IPS-11a (cell line): ENCODE data around the gene SIAH1.
A peak's percentile ranks its signal among the peaks of the same experiment; 100 is the strongest.
"Not testable (repeated sequence)": the region's sequence is repeated elsewhere in the genome, so short reads cannot be mapped to it uniquely, and the experiment has no call there.

Experiments
- H3K4me3 ChIP-seq: one replicate; pipeline ENCODE4 v1.5.1; 2013; ENCODE audit warnings: low read depth, low read length, control low read depth

Gene SIAH1

GRCh38 chr16:48367441-48368049, 17.7 kb downstream of the SIAH1 start:
- no peak overlapping the region for H3K4me3 ChIP-seq

GRCh38 chr16:48366165-48367093, 18.8 kb downstream of the SIAH1 start:
- H3K4me3 ChIP-seq = peak overlapping the region; percentile 68

- peak overlapping the region; percentile 68 for H3K4me3 ChIP-seq
Measured at GRCh38 chr16:48365601-48366164, 19.5 kb downstream of the SIAH1 start.

- peak overlapping the region; percentile 56 for H3K4me3 ChIP-seq
Measured at GRCh38 chr16:48365025-48365600, 20.1 kb downstream of the SIAH1 start.

GRCh38 chr16:48361540-48362144, 23.6 kb downstream of the SIAH1 start:
- H3K4me3 ChIP-seq = no peak overlapping the region

- no peak overlapping the region for H3K4me3 ChIP-seq
Measured at GRCh38 chr16:48361012-48361411, 24.2 kb downstream of the SIAH1 start.

GRCh38 chr16:48359983-48360382, 25.2 kb downstream of the SIAH1 start:
- H3K4me3 ChIP-seq = no peak overlapping the region

GRCh38 chr16:48358419-48358818, 26.8 kb downstream of the SIAH1 start:
- H3K4me3 ChIP-seq = no peak overlapping the region

- no peak overlapping the region for H3K4me3 ChIP-seq
Measured at GRCh38 chr16:48356633-48357376, 28.4 kb downstream of the SIAH1 start.

- H3K4me3 ChIP-seq = no peak overlapping the region
Measured at GRCh38 chr16:48354877-48355855, 30.0 kb downstream of the SIAH1 start.

- not testable (repeated sequence) for H3K4me3 ChIP-seq
Measured at GRCh38 chr16:48354385-48354784, 30.8 kb downstream of the SIAH1 start.

- H3K4me3 ChIP-seq = no peak overlapping the region
Measured at GRCh38 chr16:48353565-48354163, 31.5 kb downstream of the SIAH1 start.

GRCh38 chr16:48352648-48353390, 32.4 kb downstream of the SIAH1 start:
- no peak overlapping the region for H3K4me3 ChIP-seq

- H3K4me3 ChIP-seq = no peak overlapping the region
Measured at GRCh38 chr16:48350736-48351135, 34.5 kb downstream of the SIAH1 start.

- no peak overlapping the region for H3K4me3 ChIP-seq
Measured at GRCh38 chr16:48347980-48348379, 37.2 kb downstream of the SIAH1 start.

GRCh38 chr16:48347191-48347865, 37.9 kb downstream of the SIAH1 start:
- H3K4me3 ChIP-seq = no peak overlapping the region

GRCh38 chr16:48342591-48342990, 42.6 kb downstream of the SIAH1 start:
- no peak overlapping the region for H3K4me3 ChIP-seq

GRCh38 chr16:48340054-48340453, 45.2 kb downstream of the SIAH1 start:
- H3K4me3 ChIP-seq = no peak overlapping the region
